IPS-15b (cell line): ENCODE results near the gene SLC27A6.
"Not testable (repeated sequence)": the region's sequence is repeated elsewhere in the genome, so short reads cannot be mapped to it uniquely, and the experiment has no call there.

Experiments
- H3K27me3 ChIP-seq: one replicate; pipeline ENCODE4 v1.6.1; 2013; ENCODE audit warnings: low read length; ENCODE audit not compliant: control insufficient read depth, insufficient read depth
- H3K36me3 ChIP-seq: one replicate; pipeline ENCODE4 v1.6.1; 2013; ENCODE audit warnings: low read length; ENCODE audit not compliant: control insufficient read depth, insufficient read depth
- H3K4me1 ChIP-seq: one replicate; pipeline ENCODE4 v1.6.1; 2013; ENCODE audit warnings: mild to moderate bottlenecking, low read length; ENCODE audit not compliant: control insufficient read depth, insufficient read depth
- H3K4me3 ChIP-seq: one replicate; pipeline ENCODE4 v1.5.1; 2013; ENCODE audit warnings: low read depth, low read length
- H3K9ac ChIP-seq: one replicate; pipeline ENCODE4 v1.6.1; 2013; ENCODE audit warnings: low read depth, mild to moderate bottlenecking, low read length
- H3K9me3 ChIP-seq: one replicate; pipeline ENCODE4 v1.6.1; 2013; ENCODE audit warnings: mild to moderate bottlenecking, low read length; ENCODE audit not compliant: control insufficient read depth, insufficient read depth

The SLC27A6 gene, protein sequence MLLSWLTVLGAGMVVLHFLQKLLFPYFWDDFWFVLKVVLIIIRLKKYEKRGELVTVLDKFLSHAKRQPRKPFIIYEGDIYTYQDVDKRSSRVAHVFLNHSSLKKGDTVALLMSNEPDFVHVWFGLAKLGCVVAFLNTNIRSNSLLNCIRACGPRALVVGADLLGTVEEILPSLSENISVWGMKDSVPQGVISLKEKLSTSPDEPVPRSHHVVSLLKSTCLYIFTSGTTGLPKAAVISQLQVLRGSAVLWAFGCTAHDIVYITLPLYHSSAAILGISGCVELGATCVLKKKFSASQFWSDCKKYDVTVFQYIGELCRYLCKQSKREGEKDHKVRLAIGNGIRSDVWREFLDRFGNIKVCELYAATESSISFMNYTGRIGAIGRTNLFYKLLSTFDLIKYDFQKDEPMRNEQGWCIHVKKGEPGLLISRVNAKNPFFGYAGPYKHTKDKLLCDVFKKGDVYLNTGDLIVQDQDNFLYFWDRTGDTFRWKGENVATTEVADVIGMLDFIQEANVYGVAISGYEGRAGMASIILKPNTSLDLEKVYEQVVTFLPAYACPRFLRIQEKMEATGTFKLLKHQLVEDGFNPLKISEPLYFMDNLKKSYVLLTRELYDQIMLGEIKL

DNA sequence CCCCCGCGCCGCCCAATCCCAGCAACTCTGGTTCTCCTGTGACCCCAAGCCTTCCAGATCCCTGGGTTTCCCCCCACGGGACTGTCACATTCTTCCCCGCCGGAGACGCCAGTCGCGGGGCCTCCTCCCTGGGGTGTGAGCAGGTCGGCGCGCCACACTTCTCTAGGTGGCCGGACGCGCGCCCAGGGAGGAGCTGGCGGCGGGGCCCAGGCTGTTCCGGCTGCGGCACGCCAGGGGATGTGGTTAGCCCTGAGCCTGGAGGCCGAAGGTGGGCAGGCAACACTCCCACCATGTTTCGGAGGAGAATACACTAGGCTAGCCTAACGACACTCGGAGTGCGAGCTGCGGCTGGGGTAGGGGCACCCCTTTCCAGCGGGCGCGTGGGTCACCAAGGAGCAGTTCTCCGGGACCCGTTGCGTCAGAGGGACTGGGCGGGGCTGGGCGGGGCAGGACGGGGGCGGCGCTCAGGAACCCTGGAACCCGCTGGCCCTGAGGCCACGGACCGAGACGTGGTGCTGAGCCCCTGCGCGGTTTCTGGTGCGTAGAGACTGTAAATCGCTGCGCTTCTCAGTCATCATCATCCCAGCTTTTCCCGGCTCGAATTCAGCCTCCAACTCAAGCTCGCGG, at the start of gene SLC27A6:
Gene SLC27A6, plus strand, starts transcription at position 478 of the 627 bp plus-strand sequence. CDS start 650 bp downstream, outside the sequence.
- H3K4me3 ChIP-seq: peak within 1 kb of the TSS; percentile 88
- no peaks in the 10 kb centered on the region for H3K9me3 ChIP-seq
- H3K9ac ChIP-seq: no peak within 1 kb of the TSS
- H3K36me3 ChIP-seq: no peaks in the 10 kb centered on the region
- peaks cover 3% of the 10 kb centered on the region for H3K4me1 ChIP-seq
- peaks cover 29% of the 10 kb centered on the region for H3K27me3 ChIP-seq

DNA sequence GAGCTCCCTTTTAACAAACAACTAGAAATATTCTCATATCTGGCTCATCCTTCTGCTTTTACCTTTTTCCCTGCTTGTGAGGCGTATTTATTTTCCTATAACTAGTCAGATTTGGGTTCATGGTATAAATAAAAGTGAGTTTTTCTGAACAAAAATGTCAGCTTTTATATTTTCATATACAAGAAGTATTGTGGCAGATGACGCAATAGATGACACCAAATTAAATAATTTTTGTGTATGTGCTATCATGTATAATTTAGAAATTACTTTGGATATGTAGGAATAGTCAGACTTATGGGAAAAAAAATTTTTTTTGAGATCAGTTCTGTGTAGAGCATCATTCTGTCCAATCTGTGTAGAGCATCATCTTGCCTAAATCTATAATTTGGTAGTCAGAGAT, 45.7 kb upstream of the SLC27A6 start:
- Histone ChIP-seq H3K27me3 (no peaks in the 10 kb centered on the region), H3K4me3 (no peak overlapping the region), H3K4me1 (no peaks in the 10 kb centered on the region), H3K9me3 (no peaks in the 10 kb centered on the region), H3K9ac (no peak overlapping the region), H3K36me3 (no peaks in the 10 kb centered on the region)

DNA sequence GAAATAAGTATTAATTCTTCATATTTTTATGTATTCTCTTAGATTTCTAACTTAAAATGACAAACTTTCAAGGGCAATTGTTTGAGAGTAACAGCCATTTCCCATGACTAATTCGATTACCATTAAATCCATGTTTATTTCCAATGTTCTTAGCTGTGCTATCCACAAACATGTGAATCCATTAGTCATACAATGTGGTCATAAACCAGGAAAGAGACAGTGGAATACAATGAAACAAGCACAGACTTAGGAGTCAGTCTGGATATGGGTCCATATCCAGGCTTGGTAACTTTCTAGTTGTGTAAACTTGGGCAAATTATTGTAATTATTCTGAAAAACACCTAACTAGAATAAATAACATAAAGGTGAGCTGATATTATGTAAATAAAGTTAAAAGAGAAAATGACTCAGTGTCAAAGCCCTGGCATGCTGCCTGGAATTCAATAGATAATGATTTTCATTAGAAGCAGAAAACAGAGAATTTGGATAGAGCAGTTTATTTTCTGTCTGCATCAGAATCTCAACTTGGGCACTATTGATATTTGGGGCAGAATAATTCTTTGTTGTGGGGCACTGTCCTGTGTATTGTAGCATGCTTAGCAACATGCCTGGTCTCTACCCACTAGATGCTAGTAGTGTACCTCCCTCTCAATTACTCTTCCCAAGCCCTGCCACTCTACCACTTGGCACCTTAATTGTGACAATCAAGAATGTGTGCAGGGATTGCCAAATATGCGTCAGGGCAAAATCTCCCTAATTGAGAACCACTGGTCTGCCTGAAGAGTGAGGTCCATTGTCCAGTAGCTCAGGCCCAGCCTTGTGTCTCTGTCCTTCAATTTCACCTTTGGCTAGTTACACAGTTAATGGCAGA, 44.7 kb upstream of the SLC27A6 start:
- Histone ChIP-seq H3K4me1 (no peaks in the 10 kb centered on the region), H3K27me3 (no peaks in the 10 kb centered on the region), H3K9me3 (no peaks in the 10 kb centered on the region), H3K4me3 (no peak overlapping the region), H3K9ac (no peak overlapping the region), H3K36me3 (no peaks in the 10 kb centered on the region)

DNA sequence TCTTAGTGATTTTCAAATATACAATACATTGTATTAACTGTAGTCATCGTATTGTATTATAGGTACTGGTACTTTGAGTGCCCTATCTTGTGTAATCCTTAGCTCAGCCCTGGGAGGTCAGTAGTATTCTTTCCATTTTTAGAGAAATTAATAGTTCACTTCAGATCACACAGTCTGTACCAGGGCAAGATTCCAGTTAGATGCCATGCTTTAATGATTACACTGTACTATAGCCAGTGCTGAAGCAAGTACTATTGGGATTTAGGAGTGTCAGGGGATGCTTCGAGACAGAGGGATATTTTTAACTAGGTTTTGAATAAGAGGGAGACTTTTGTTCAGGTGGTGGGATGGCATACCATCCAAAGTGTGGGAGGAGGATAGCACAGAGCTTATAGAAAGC, 41.0 kb upstream of the SLC27A6 start:
- no peaks in the 10 kb centered on the region for H3K4me1 ChIP-seq
- no peaks in the 10 kb centered on the region for H3K36me3 ChIP-seq
- H3K9me3 ChIP-seq: no peaks in the 10 kb centered on the region
- no peak overlapping the region for H3K4me3 ChIP-seq
- H3K9ac ChIP-seq: no peak overlapping the region
- H3K27me3 ChIP-seq: no peaks in the 10 kb centered on the region

DNA sequence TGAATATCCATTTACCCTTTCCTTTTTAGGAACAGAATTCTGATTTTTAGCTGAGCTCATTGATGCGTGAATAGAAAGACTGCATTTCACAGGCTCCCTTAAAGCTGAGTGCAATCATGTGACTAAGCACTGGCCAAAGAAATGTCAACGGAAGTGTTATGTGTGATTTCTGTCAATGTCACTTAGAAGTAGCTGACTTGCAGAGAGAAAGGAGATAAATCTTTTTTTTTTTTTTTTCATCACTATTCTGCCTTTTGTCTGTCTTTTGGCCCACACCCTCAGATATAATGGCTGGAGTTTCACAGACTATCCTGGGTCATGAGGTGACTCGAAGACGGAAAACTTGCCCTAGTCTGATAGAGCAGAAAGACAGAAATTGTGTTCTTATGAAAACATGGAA, 39.3 kb upstream of the SLC27A6 start:
- H3K36me3 ChIP-seq: no peaks in the 10 kb centered on the region
- H3K9ac ChIP-seq: no peak overlapping the region
- no peak overlapping the region for H3K4me3 ChIP-seq
- H3K9me3 ChIP-seq: no peaks in the 10 kb centered on the region
- no peaks in the 10 kb centered on the region for H3K27me3 ChIP-seq
- H3K4me1 ChIP-seq: no peaks in the 10 kb centered on the region

DNA sequence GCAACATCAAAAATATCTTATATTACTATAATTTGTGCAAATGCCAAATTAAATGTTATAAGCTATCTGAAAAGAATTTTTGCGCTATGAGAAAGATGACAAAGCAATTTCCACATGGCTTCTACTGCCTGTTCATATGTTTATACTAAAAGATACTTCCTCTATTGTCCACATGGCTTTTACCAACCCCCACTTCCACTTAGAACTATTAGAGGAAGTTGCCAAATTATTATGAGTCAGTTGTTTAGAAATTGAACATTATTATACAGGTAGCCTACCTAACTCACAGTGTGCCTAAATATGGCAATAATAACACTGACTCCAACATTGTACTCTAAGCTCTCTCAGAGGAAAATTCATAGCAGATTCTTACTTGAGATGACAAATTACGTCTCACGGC, 37.6 kb upstream of the SLC27A6 start:
- Histone ChIP-seq H3K27me3 (no peaks in the 10 kb centered on the region), H3K4me3 (no peak overlapping the region), H3K9me3 (no peaks in the 10 kb centered on the region), H3K9ac (no peak overlapping the region), H3K4me1 (no peaks in the 10 kb centered on the region), H3K36me3 (no peaks in the 10 kb centered on the region)

DNA sequence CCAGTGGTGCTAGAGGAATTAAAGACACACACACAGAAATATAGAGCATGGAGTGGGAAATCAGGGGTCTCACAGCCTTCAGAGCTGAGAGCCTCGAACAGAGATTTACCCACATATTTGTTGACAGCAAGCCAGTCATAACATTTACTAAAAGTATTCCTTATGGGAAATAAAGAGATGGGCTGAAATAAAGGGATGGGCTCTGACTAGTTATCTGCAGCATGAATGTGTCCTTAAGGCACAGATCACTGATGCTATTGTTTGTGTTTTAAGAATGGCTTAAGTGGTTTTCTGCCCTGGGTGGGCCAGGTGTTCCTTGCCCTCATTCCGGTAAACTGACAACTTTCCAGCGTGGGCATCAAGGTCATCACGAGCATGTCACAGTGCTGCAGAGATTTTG, 33.1 kb upstream of the SLC27A6 start:
- H3K4me3 ChIP-seq, H3K4me1 ChIP-seq, H3K9ac ChIP-seq, H3K36me3 ChIP-seq, H3K9me3 ChIP-seq, H3K27me3 ChIP-seq: not testable (repeated sequence)

DNA sequence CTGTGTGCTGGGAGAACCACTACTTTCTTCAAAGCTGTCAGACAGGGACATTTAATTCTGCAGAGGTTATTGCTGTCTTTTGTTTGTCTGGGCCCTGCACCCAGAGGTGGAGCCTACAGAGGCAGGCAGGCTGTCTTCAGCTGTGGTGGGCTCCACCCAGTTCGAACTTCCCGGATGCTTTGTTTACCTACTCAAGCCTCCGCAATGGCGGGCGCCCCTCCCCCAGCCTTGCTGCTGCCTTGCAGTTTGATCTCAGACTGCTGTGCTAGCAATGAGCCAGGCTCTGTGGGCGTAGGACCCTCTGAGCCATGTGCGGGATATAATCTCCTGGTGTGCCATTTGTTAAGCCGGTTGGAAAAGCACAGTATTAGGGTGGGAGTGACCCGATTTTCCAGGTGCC, 22.2 kb upstream of the SLC27A6 start:
- not testable (repeated sequence) for H3K36me3 ChIP-seq, H3K9ac ChIP-seq, H3K4me3 ChIP-seq, H3K9me3 ChIP-seq, H3K27me3 ChIP-seq, H3K4me1 ChIP-seq

DNA sequence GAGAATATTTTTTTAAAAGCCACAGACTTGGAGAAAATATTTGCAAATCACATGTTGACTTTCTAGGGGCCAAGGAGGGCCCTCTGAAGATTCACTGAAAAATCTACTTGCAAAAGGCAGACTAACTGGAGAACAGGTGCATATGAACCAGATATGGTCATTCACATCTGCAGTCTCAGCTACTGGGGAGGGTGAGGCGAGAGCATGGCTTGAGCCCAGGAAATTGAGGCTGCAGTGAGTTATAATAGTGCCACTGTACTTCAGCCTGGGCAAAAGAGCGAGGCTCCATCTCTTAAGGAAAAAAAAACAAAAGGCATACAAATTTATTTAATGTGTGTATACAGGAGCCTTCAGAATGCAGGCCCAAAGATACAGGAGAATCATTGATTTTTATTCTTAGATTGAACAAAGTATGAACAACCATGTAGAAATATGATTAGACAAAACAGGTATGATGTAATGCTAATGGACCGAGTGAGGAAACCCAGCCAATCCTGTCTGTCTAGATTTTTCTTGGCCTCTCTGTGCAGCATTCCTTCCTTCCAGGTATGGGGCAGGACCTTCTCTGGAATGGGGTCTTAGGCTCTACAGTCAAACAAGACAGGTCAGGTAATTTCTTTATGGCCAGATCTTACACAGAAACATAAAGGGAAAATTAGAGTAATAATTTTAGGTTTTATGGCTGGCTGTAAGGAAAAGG, 15.3 kb upstream of the SLC27A6 start:
- Histone ChIP-seq H3K4me1 (no peaks in the 10 kb centered on the region), H3K36me3 (no peaks in the 10 kb centered on the region), H3K9me3 (no peaks in the 10 kb centered on the region), H3K4me3 (no peak overlapping the region), H3K9ac (no peak overlapping the region), H3K27me3 (no peaks in the 10 kb centered on the region)

DNA sequence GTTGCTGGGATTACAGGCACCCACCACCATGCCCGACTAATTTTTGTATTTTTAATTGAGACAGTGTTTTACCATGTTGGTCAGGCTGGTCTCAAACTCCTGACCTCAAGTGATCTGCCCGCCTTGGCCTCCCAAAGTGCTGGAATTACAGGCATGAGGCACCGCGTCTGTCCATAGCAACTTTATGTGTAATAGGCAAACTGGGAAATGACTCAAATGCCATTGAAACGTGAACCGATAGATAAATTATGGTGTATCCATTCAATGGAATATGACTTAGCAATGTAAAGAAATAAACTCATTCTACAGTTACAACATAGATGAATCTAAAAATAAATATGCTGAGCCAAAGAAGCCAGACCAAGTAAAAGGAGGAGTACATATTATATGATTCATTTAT, 14.0 kb upstream of the SLC27A6 start:
- H3K27me3 ChIP-seq, H3K36me3 ChIP-seq, H3K4me3 ChIP-seq, H3K9me3 ChIP-seq, H3K4me1 ChIP-seq, H3K9ac ChIP-seq: not testable (repeated sequence)

DNA sequence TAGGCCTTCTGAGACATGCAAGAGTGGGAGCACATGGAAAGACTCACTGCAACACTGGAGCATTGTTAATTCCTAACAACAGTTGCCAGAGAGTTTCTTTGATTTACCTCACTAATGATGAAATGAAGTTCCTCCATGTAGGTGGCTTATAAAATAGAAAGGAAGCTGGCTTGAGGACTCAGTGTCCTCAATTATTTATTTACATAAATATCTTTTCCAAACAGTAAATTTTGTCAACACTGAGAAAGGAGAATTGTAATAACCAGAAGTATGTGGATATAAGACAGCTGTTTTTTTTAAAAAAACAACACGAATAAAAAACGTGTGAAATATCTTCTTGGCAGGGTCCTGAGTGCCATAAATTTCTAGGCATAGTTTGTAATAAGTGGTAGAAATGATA, 9.1 kb upstream of the SLC27A6 start:
- no peak overlapping the region for H3K9ac ChIP-seq
- H3K4me3 ChIP-seq: no peak overlapping the region
- no peaks in the 10 kb centered on the region for H3K9me3 ChIP-seq
- H3K4me1 ChIP-seq: no peaks in the 10 kb centered on the region
- H3K27me3 ChIP-seq: no peaks in the 10 kb centered on the region
- no peaks in the 10 kb centered on the region for H3K36me3 ChIP-seq
